OCI-LY1 (cell line): ENCODE results near the gene CWF19L2.

Source experiments
- H2AFZ ChIP-seq: fragments of 200-600 bp; sonication (generic), shearing (Covaris generic); 2 replicates; pipeline ENCODE4 v1.6.0; 2014; ENCODE audit warnings: antibody characterized with exemption, mild to moderate bottlenecking, low read length
- H3F3A ChIP-seq: fragments of 200-600 bp; sonication (generic), shearing (Covaris generic); 2 replicates; pipeline ENCODE4 v1.6.0; 2014; ENCODE audit warnings: mild to moderate bottlenecking, antibody characterized with exemption, low read length, moderate library complexity; ENCODE audit not compliant: insufficient read depth
- H3K27ac ChIP-seq: fragments of 200-600 bp; sonication (generic); 2 replicates; pipeline ENCODE4 v1.5.1; 2014; ENCODE audit warnings: low read length, mixed run types, mild to moderate bottlenecking, low read depth; ENCODE audit not compliant: poor library complexity, severe bottlenecking
- H3K27me3 ChIP-seq: fragments of 200-600 bp; sonication (generic); 2 replicates; pipeline ENCODE4 v1.6.0; 2014; ENCODE audit warnings: antibody characterized with exemption, mild to moderate bottlenecking, low read length, moderate library complexity; ENCODE audit not compliant: insufficient read depth
- H3K36me3 ChIP-seq: fragments of 200-600 bp; sonication (generic); 2 replicates; pipeline ENCODE4 v1.6.1; 2014; ENCODE audit warnings: mild to moderate bottlenecking, antibody characterized with exemption, low read length, moderate library complexity, mixed read lengths; ENCODE audit not compliant: insufficient read depth
- H3K4me1 ChIP-seq: fragments of 200-600 bp; sonication (generic); 2 replicates; pipeline ENCODE4 v1.5.1; 2014; ENCODE audit warnings: mild to moderate bottlenecking, low read length, moderate library complexity; ENCODE audit not compliant: insufficient read depth, severe bottlenecking
- H3K4me2 ChIP-seq: fragments of 200-600 bp; sonication (generic), shearing (Covaris generic); 2 replicates; pipeline ENCODE4 v1.6.1; 2014; ENCODE audit warnings: low read length
- H3K4me3 ChIP-seq: fragments of 200-600 bp; sonication (generic); 2 replicates; pipeline ENCODE4 v1.5.1; 2014; ENCODE audit warnings: low read length, low read depth, mild to moderate bottlenecking, mixed read lengths; ENCODE audit not compliant: poor library complexity, severe bottlenecking
- H3K79me2 ChIP-seq: fragments of 200-600 bp; shearing (Covaris generic); 2 replicates; pipeline ENCODE4 v1.6.1; 2016; ENCODE audit warnings: mixed run types, low read length, mixed read lengths; ENCODE audit not compliant: insufficient read depth
- H3K9ac ChIP-seq: fragments of 200-600 bp; sonication (generic), shearing (Covaris generic); 2 replicates; pipeline ENCODE4 v1.6.1; 2014; ENCODE audit warnings: mild to moderate bottlenecking, low read length, mixed read lengths
- H3K9me2 ChIP-seq: fragments of 200-600 bp; sonication (generic), shearing (Covaris generic); 2 replicates; pipeline ENCODE4 v1.6.1; 2014; ENCODE audit warnings: low read depth, mild to moderate bottlenecking, low read length, mixed read lengths
- H3K9me3 ChIP-seq: fragments of 200-600 bp; shearing (Covaris generic); 2 replicates; pipeline ENCODE4 v1.6.1; 2014; ENCODE audit warnings: low read length, mixed read lengths
- H4K20me1 ChIP-seq: fragments of 200-600 bp; sonication (generic), shearing (Covaris generic); 2 replicates; pipeline ENCODE4 v1.6.0; 2016; ENCODE audit warnings: mild to moderate bottlenecking, low read length; ENCODE audit not compliant: insufficient read depth
- EZH2 ChIP-seq: fragments of 200-600 bp; sonication (generic), shearing (Covaris generic); IDR thresholded peaks from 2 replicates; pipeline ENCODE4 v1.8.0; 2017; ENCODE audit warnings: borderline replicate concordance, mixed run types, mild to moderate bottlenecking, antibody characterized with exemption, low read length, moderate library complexity, mixed read lengths
- TF ChIP-seq, protein P1 (sequence below): fragments of 200-600 bp; sonication (generic), shearing (Covaris generic); IDR thresholded peaks from 2 replicates; pipeline ENCODE4 v1.5.1; 2017; ENCODE audit warnings: mild to moderate bottlenecking, antibody characterized with exemption, low read length, moderate library complexity, mixed read lengths

The CWF19L2 gene

GRCh38 chr11:107442715-107443215, 14.9 kb downstream of the CWF19L2 start:
- Histone ChIP-seq H4K20me1 (no peaks in the 10 kb centered on the region), H3K9me2 (no peaks in the 10 kb centered on the region), H2AFZ (no peak overlapping the region), H3K4me1 (peaks cover 8% of the 10 kb centered on the region), H3F3A (no peaks in the 10 kb centered on the region), H3K36me3 (peaks cover 55% of the 10 kb centered on the region), H3K9ac (no peak overlapping the region), H3K4me3 (no peak overlapping the region), H3K79me2 (no peaks in the 10 kb centered on the region), H3K27me3 (no peaks in the 10 kb centered on the region), H3K4me2 (no peak overlapping the region), H3K27ac (no peak overlapping the region), H3K9me3 (no peaks in the 10 kb centered on the region)
- TF ChIP-seq, protein P1, sequence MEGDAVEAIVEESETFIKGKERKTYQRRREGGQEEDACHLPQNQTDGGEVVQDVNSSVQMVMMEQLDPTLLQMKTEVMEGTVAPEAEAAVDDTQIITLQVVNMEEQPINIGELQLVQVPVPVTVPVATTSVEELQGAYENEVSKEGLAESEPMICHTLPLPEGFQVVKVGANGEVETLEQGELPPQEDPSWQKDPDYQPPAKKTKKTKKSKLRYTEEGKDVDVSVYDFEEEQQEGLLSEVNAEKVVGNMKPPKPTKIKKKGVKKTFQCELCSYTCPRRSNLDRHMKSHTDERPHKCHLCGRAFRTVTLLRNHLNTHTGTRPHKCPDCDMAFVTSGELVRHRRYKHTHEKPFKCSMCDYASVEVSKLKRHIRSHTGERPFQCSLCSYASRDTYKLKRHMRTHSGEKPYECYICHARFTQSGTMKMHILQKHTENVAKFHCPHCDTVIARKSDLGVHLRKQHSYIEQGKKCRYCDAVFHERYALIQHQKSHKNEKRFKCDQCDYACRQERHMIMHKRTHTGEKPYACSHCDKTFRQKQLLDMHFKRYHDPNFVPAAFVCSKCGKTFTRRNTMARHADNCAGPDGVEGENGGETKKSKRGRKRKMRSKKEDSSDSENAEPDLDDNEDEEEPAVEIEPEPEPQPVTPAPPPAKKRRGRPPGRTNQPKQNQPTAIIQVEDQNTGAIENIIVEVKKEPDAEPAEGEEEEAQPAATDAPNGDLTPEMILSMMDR = no peak
- no peak for TF ChIP-seq EZH2

DNA sequence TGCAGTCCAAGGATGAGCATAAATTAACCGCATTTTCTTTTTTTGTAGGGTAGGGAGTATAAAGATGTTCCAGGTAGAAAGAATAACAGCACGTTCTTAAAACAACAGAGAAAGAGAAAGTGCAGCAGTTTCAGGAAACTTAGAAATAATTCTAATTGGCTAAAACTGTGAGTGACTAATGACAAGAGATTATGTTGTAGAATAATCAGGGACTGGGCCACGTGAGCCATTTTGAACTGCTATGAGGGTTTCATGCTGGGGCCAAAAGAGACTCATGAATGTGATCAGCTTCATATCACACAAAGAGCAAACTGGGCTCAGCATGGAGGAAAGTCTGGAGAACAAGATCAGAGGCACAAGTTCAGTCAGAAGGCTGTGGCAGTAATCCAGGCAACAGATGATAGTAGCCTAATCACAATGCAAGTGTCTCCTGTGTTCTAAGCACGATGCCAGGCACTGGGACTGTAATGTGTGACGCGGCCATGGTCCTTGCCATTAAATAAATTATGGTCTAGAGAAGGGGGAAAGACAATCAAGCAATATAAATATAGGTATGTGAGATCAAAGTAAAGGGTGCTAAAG, 17.9 kb downstream of the CWF19L2 start:
- H3K36me3 ChIP-seq = peaks cover 49% of the 10 kb centered on the region
- H3K27me3 ChIP-seq = no peaks in the 10 kb centered on the region
- H3K79me2 ChIP-seq = no peaks in the 10 kb centered on the region
- H3K4me2 ChIP-seq = no peak overlapping the region
- H3K4me1 ChIP-seq = no peaks in the 10 kb centered on the region
- TF ChIP-seq, protein P1 = no peak
- TF ChIP-seq EZH2 = no peak
- H3K9me3 ChIP-seq = no peaks in the 10 kb centered on the region
- H4K20me1 ChIP-seq = no peaks in the 10 kb centered on the region
- no peak overlapping the region for H3K4me3 ChIP-seq
- no peak overlapping the region for H3K9ac ChIP-seq
- H2AFZ ChIP-seq = no peak overlapping the region
- no peak overlapping the region for H3K27ac ChIP-seq
- H3F3A ChIP-seq = no peaks in the 10 kb centered on the region
- no peaks in the 10 kb centered on the region for H3K9me2 ChIP-seq

GRCh38 chr11:107438148-107438547, 19.5 kb downstream of the CWF19L2 start:
- no peaks in the 10 kb centered on the region for H3K4me1 ChIP-seq
- no peaks in the 10 kb centered on the region for H4K20me1 ChIP-seq
- TF ChIP-seq, protein P1 = no peak
- TF ChIP-seq EZH2 = no peak
- H3K9me3 ChIP-seq = no peaks in the 10 kb centered on the region
- H2AFZ ChIP-seq = no peak overlapping the region
- H3K4me3 ChIP-seq = no peak overlapping the region
- H3K9ac ChIP-seq = no peak overlapping the region
- H3K27me3 ChIP-seq = no peaks in the 10 kb centered on the region
- peaks cover 45% of the 10 kb centered on the region for H3K36me3 ChIP-seq
- no peak overlapping the region for H3K4me2 ChIP-seq
- no peak overlapping the region for H3K27ac ChIP-seq
- H3F3A ChIP-seq = no peaks in the 10 kb centered on the region
- no peaks in the 10 kb centered on the region for H3K9me2 ChIP-seq
- no peaks in the 10 kb centered on the region for H3K79me2 ChIP-seq
